ENCODE measurements around the gene DIPK2B. TPM values are rescaled to one million over a fixed set of nuclear protein-coding genes. Genes with fewer than 3 reads are reported as not detected.

The DIPK2B gene
- total and polyA plus RNA-seq, 9 of the 15 experiments (the other 6 are each of a cell fraction or from before 2014, with no cell fraction given) = not detected

DNA sequence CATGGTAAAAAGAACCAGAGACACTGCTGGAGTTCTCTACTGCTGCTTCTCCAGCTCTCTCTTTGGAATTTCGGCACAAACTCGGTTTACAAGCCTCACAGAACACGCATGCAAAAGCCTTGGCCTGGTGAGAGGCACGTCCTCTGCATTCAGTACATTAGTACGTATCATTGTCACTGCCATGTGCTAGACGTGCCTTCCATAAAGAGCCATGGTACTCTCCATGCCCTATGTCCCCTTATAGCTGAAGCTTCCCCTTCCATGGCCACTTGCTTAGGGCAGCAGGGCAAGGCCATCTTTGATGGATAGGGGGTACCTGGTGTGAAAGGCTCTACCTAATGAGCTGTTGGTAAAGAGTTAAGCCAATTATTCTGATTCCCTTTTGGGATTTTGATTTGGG, 35.0 kb downstream of the DIPK2B start (continued):
- TF ChIP-seq, protein P1, sequence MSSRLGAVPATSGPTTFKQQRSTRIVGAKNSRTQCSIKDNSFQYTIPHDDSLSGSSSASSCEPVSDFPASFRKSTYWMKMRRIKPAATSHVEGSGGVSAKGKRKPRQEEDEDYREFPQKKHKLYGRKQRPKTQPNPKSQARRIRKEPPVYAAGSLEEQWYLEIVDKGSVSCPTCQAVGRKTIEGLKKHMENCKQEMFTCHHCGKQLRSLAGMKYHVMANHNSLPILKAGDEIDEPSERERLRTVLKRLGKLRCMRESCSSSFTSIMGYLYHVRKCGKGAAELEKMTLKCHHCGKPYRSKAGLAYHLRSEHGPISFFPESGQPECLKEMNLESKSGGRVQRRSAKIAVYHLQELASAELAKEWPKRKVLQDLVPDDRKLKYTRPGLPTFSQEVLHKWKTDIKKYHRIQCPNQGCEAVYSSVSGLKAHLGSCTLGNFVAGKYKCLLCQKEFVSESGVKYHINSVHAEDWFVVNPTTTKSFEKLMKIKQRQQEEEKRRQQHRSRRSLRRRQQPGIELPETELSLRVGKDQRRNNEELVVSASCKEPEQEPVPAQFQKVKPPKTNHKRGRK (tag; IDR thresholded peaks at IDR 0.05) = no peak
- TF ChIP-seq MXI1 (IDR thresholded peaks at IDR 0.05; ENCODE audit: low read depth, low read length) (no peak), TRIM25 (IDR thresholded peaks at IDR 0.05; ENCODE audit: borderline replicate concordance) (no peak), RBM39 (optimal IDR thresholded peaks at IDR 0.05; ENCODE audit: low read depth, low read length) (no peak), TSC22D4 (tag; IDR thresholded peaks at IDR 0.05) (no peak)
- TF ChIP-seq, protein P2, sequence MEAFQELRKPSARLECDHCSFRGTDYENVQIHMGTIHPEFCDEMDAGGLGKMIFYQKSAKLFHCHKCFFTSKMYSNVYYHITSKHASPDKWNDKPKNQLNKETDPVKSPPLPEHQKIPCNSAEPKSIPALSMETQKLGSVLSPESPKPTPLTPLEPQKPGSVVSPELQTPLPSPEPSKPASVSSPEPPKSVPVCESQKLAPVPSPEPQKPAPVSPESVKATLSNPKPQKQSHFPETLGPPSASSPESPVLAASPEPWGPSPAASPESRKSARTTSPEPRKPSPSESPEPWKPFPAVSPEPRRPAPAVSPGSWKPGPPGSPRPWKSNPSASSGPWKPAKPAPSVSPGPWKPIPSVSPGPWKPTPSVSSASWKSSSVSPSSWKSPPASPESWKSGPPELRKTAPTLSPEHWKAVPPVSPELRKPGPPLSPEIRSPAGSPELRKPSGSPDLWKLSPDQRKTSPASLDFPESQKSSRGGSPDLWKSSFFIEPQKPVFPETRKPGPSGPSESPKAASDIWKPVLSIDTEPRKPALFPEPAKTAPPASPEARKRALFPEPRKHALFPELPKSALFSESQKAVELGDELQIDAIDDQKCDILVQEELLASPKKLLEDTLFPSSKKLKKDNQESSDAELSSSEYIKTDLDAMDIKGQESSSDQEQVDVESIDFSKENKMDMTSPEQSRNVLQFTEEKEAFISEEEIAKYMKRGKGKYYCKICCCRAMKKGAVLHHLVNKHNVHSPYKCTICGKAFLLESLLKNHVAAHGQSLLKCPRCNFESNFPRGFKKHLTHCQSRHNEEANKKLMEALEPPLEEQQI (IDR thresholded peaks at IDR 0.05) = no peak
- TF ChIP-seq, protein P3, sequence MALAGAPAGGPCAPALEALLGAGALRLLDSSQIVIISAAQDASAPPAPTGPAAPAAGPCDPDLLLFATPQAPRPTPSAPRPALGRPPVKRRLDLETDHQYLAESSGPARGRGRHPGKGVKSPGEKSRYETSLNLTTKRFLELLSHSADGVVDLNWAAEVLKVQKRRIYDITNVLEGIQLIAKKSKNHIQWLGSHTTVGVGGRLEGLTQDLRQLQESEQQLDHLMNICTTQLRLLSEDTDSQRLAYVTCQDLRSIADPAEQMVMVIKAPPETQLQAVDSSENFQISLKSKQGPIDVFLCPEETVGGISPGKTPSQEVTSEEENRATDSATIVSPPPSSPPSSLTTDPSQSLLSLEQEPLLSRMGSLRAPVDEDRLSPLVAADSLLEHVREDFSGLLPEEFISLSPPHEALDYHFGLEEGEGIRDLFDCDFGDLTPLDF (CRISPR knock-in tag; IDR thresholded peaks at IDR 0.05) = no peak
- TF ChIP-seq, protein P4, sequence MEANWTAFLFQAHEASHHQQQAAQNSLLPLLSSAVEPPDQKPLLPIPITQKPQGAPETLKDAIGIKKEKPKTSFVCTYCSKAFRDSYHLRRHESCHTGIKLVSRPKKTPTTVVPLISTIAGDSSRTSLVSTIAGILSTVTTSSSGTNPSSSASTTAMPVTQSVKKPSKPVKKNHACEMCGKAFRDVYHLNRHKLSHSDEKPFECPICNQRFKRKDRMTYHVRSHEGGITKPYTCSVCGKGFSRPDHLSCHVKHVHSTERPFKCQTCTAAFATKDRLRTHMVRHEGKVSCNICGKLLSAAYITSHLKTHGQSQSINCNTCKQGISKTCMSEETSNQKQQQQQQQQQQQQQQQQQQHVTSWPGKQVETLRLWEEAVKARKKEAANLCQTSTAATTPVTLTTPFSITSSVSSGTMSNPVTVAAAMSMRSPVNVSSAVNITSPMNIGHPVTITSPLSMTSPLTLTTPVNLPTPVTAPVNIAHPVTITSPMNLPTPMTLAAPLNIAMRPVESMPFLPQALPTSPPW (CRISPR knock-in tag; IDR thresholded peaks at IDR 0.05) = no peak
- TF ChIP-seq, protein P5, sequence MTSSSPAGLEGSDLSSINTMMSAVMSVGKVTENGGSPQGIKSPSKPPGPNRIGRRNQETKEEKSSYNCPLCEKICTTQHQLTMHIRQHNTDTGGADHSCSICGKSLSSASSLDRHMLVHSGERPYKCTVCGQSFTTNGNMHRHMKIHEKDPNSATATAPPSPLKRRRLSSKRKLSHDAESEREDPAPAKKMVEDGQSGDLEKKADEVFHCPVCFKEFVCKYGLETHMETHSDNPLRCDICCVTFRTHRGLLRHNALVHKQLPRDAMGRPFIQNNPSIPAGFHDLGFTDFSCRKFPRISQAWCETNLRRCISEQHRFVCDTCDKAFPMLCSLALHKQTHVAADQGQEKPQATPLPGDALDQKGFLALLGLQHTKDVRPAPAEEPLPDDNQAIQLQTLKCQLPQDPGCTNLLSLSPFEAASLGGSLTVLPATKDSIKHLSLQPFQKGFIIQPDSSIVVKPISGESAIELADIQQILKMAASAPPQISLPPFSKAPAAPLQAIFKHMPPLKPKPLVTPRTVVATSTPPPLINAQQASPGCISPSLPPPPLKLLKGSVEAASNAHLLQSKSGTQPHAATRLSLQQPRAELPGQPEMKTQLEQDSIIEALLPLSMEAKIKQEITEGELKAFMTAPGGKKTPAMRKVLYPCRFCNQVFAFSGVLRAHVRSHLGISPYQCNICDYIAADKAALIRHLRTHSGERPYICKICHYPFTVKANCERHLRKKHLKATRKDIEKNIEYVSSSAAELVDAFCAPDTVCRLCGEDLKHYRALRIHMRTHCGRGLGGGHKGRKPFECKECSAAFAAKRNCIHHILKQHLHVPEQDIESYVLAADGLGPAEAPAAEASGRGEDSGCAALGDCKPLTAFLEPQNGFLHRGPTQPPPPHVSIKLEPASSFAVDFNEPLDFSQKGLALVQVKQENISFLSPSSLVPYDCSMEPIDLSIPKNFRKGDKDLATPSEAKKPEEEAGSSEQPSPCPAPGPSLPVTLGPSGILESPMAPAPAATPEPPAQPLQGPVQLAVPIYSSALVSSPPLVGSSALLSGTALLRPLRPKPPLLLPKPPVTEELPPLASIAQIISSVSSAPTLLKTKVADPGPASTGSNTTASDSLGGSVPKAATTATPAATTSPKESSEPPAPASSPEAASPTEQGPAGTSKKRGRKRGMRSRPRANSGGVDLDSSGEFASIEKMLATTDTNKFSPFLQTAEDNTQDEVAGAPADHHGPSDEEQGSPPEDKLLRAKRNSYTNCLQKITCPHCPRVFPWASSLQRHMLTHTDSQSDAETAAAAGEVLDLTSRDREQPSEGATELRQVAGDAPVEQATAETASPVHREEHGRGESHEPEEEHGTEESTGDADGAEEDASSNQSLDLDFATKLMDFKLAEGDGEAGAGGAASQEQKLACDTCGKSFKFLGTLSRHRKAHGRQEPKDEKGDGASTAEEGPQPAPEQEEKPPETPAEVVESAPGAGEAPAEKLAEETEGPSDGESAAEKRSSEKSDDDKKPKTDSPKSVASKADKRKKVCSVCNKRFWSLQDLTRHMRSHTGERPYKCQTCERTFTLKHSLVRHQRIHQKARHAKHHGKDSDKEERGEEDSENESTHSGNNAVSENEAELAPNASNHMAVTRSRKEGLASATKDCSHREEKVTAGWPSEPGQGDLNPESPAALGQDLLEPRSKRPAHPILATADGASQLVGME (CRISPR knock-in tag; IDR thresholded peaks at IDR 0.05) = no peak
